Kidney (tissue), 14 donors: Measurements from ENCODE around the gene UBALD1. TPM values are rescaled to one million over a fixed set of nuclear protein-coding genes. Genes with fewer than 3 reads are reported as not detected.

ENCODE experiments used
- DNase-seq, 5 donors: peaks; one replicate each; pipeline ENCODE4 v3.0.0-alpha.2; 2013 to 2020
- FAIRE-seq: peaks from 2 replicates; lab custom pipeline; 2012; peaks lifted over from hg19 to GRCh38; lab: Jason Lieb, UNC
- H3K27ac ChIP-seq, 2 donors: one replicate each; pipeline ENCODE4 v1.7.0; 2013; ENCODE audit warnings: low read depth in 2 of 2, low read length in 2 of 2, inconsistent platforms in 1 of 2
- H3K27me3 ChIP-seq: one replicate; pipeline ENCODE4 v1.7.1; 2013; ENCODE audit warnings: low read length, inconsistent platforms; ENCODE audit not compliant: control insufficient read depth, insufficient read depth
- H3K36me3 ChIP-seq, 3 donors: one replicate each; pipeline versions ENCODE4 v1.7.0 to v1.7.1; 2013; ENCODE audit warnings: low read length in 3 of 3, control low read depth in 1 of 3, inconsistent platforms in 1 of 3; ENCODE audit not compliant: insufficient read depth in 3 of 3, control insufficient read depth in 2 of 3
- H3K4me1 ChIP-seq, 3 donors: one replicate each; pipeline versions ENCODE4 v1.7.0 to v1.7.1; 2013; ENCODE audit warnings: low read length in 3 of 3, inconsistent platforms in 1 of 3, low read depth in 1 of 3; ENCODE audit not compliant: control insufficient read depth in 2 of 3, insufficient read depth in 2 of 3
- H3K4me3 ChIP-seq, 3 donors: one replicate each; pipeline versions ENCODE4 v1.7.0 to v1.8.1; 2013; ENCODE audit warnings: low read length in 3 of 3, control low read depth in 1 of 3, inconsistent platforms in 1 of 3
- H3K9ac ChIP-seq, 3 donors: one replicate each; pipeline versions ENCODE4 v1.7.0 to v1.7.1; 2013; ENCODE audit warnings: low read length in 3 of 3, control low read depth in 1 of 3, inconsistent platforms in 1 of 3
- H3K9me3 ChIP-seq, 3 donors: one replicate each; pipeline versions ENCODE4 v1.7.0 to v1.7.1; 2013; ENCODE audit warnings: low read length in 3 of 3, control low read depth in 1 of 3, inconsistent platforms in 1 of 3; ENCODE audit not compliant: control insufficient read depth in 2 of 3, insufficient read depth in 1 of 3
- intact Hi-C: fragments of 100-400 bp; cut with DNase I; formaldehyde crosslinking; loops from one replicate; pipeline ENCODE4 v1.11.1; 2022
- polyA plus RNA-seq: library from polyadenylated mRNA; stranded (reverse); fragments of 350-450 nt; fragmentation: Illumina TruSeq; extraction: RNeasy Lipid Tissue Mini Kit (QIAGEN cat#74804); gene quantifications from one replicate; pipeline ENCODE4 v1.2.3, GENCODE V29; 2014; ENCODE audit warnings: low read depth, low replicate concordance; ENCODE audit not compliant: insufficient read depth
- total RNA-seq: library from RNA; stranded (reverse); fragmentation: NEBNext Ultra II Directional; extraction: Animal tissue kit (Norgen Biotek cat#: 25700); gene quantifications from one replicate; pipeline ENCODE4 v1.2.1, GENCODE V29; 2021
- TF ChIP-seq, protein P1 (sequence below): IDR thresholded peaks from 3 replicates; pipeline ENCODE4 v1.5.1; 2012; ENCODE audit warnings: mild to moderate bottlenecking, moderate library complexity, borderline replicate concordance; ENCODE audit not compliant: insufficient read depth; ENCODE audit errors: extremely low read depth
- donor health status: control.
- donor health status: control.
- donor health status: control.
- donor health status: control.
- donor health status: control.
- donor health status: DM: yes; HTN: yes; CAD: no.
- donor health status: Normal renal cell carcinoma (clear cell type).

The UBALD1 gene
- total and polyA plus RNA-seq, 2 donors from 2014 or later = 31.8 to 38.3 TPM

- TF ChIP-seq, protein P1, sequence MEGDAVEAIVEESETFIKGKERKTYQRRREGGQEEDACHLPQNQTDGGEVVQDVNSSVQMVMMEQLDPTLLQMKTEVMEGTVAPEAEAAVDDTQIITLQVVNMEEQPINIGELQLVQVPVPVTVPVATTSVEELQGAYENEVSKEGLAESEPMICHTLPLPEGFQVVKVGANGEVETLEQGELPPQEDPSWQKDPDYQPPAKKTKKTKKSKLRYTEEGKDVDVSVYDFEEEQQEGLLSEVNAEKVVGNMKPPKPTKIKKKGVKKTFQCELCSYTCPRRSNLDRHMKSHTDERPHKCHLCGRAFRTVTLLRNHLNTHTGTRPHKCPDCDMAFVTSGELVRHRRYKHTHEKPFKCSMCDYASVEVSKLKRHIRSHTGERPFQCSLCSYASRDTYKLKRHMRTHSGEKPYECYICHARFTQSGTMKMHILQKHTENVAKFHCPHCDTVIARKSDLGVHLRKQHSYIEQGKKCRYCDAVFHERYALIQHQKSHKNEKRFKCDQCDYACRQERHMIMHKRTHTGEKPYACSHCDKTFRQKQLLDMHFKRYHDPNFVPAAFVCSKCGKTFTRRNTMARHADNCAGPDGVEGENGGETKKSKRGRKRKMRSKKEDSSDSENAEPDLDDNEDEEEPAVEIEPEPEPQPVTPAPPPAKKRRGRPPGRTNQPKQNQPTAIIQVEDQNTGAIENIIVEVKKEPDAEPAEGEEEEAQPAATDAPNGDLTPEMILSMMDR = no peak
- H3K27me3 ChIP-seq = no peaks in the 10 kb centered on the region
- intact Hi-C loops = no loop called here
- H3K4me3 ChIP-seq = peak overlapping the region; percentile 63 to 85 (median 78)
- H3K4me1 ChIP-seq = peaks cover 0 to 35% (median 5%) of the 10 kb centered on the region in 3 donors
- peak overlapping the region; percentile 13 to 63 for H3K27ac ChIP-seq
- FAIRE-seq = no peak
- H3K9me3 ChIP-seq = no peaks in the 10 kb centered on the region
- DNase-seq = peak in 2 of 5 donors; percentile 34 to 38
- H3K9ac ChIP-seq = peak overlapping the region in 2 of 3 donors; percentile 80
- H3K36me3 ChIP-seq = no peaks in the 10 kb centered on the region
These were observed 1.6 kb downstream of the UBALD1 start for GRCh38 chr16:4612977-4613635.

DNA sequence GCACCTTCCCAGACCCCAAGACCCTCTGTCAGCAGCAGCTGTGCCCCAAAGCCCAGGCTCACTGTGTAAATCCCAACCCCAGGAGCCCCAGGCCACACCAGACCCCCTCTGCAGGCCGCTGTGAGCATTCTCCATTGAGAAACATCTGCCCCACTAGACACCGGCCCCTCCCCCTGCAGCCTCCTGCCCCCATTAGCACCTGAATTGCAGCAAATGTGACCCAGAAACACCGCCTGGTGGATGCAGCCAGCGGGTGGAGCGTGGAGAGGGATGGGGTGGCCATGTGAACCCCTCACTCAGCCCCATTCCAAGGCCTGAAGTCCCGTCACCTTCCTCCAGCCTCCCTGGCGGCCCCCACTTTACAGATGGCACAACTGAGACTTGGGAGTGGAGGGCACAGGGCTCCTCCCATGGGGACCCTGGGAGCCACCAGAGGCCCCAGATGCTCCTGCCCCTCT is 2.2 kb downstream of the UBALD1 start:
- Histone ChIP-seq H3K27ac (no peak overlapping the region), H3K27me3 (no peaks in the 10 kb centered on the region), H3K4me1 (peaks cover 0 to 32% (median 7%) of the 10 kb centered on the region in 3 donors), H3K36me3 (no peaks in the 10 kb centered on the region), H3K9me3 (no peaks in the 10 kb centered on the region), H3K4me3 (peak overlapping the region in 1 of 3 donors; percentile 85), H3K9ac (peak overlapping the region in 1 of 3 donors; percentile 80)
- intact Hi-C loops = no loop called here
- no peak for FAIRE-seq
- TF ChIP-seq, protein P1 = no peak
- no peak for DNase-seq

GRCh38 chr16:4611337-4612021 is 3.2 kb downstream of the UBALD1 start:
- peak in 1 of 5 donors; percentile 79 for DNase-seq

More at GRCh38 chr16:4611337-4612021, 3.2 kb downstream of the UBALD1 start:
- H3K27me3 ChIP-seq = no peaks in the 10 kb centered on the region
- peaks cover 0 to 35% (median 9%) of the 10 kb centered on the region in 3 donors for H3K4me1 ChIP-seq
- H3K9me3 ChIP-seq = no peaks in the 10 kb centered on the region
- H3K9ac ChIP-seq = no peak overlapping the region
- no peak for FAIRE-seq
- TF ChIP-seq, protein P1 = no peak
- peak overlapping the region in 1 of 2 donors; percentile 6 for H3K27ac ChIP-seq
- H3K4me3 ChIP-seq = no peak overlapping the region
- no peaks in the 10 kb centered on the region for H3K36me3 ChIP-seq
- intact Hi-C loops = no loop called here
